Testis (tissue), 3 donors: ENCODE measurements around the gene MPDZ. TPM values are rescaled to one million over a fixed set of nuclear protein-coding genes. Genes with fewer than 3 reads are reported as not detected.

Experiments
- DNase-seq: peaks from one replicate; pipeline ENCODE4 v3.0.0-alpha.2; 2019
- H3K27ac ChIP-seq, 2 donors: fragments of 200-600 bp; sonication (generic); one replicate each; pipeline ENCODE4 v1.5.1; 2019
- H3K27me3 ChIP-seq: fragments of 200-600 bp; sonication (generic); one replicate; pipeline ENCODE4 v1.5.1; 2019
- H3K36me3 ChIP-seq: fragments of 200-600 bp; sonication (generic); one replicate; pipeline ENCODE4 v1.5.1; 2017; ENCODE audit warnings: low read depth; ENCODE audit errors: missing control alignments
- H3K4me1 ChIP-seq: fragments of 200-600 bp; sonication (generic); one replicate; pipeline ENCODE4 v1.5.1; 2019
- H3K4me3 ChIP-seq, 2 donors: fragments of 200-600 bp; sonication (generic); one replicate each; pipeline ENCODE4 v1.5.1; 2017 to 2019
- H3K9me3 ChIP-seq: fragments of 200-600 bp; sonication (generic); one replicate; pipeline ENCODE4 v1.5.1; 2017
- POLR2A ChIP-seq: fragments of 450-650 bp; IDR thresholded peaks from one replicate; pipeline ENCODE4 v1.6.1; 2017; ENCODE audit warnings: antibody characterized with exemption, mild to moderate bottlenecking, moderate library complexity
- WGBS, 2 donors: methylation state at CpG; one replicate each; pipeline ENCODE4 v1.1.5; 2018; 5-methylcytosine and 5-hydroxymethylcytosine counted together
- intact Hi-C: fragments of 100-400 bp; cut with DNase I; formaldehyde crosslinking; loops from one replicate; pipeline ENCODE4 v1.15.1; 2023; ENCODE audit warnings: low total_unique reads
- polyA plus RNA-seq: library from polyadenylated mRNA; stranded (reverse); fragments of 350-450 nt; fragmentation: Illumina TruSeq; extraction: RNeasy Lipid Tissue Mini Kit (QIAGEN cat#74804); gene quantifications from one replicate; pipeline ENCODE4 v1.2.3, GENCODE V29; 2014; ENCODE audit warnings: low read depth, low replicate concordance; ENCODE audit not compliant: insufficient read depth
- total RNA-seq, 2 donors: library from RNA; depleted of rRNA; stranded (reverse); fragments of >200 nt; gene quantifications; one replicate each; pipeline ENCODE4 v1.2.3, GENCODE V29; 2016
- TF ChIP-seq, protein P1 (sequence below), 3 experiments: fragments of 450-650 bp in 2 of 3; fragments of 200-600 bp in 1 of 3; sonication (generic) in 1 of 3; IDR thresholded peaks; one replicate each; pipeline ENCODE4 v1.5.1; 2016 to 2019; ENCODE audit warnings: antibody characterized with exemption in 3 of 3, mild to moderate bottlenecking in 2 of 3, moderate library complexity in 1 of 3

Gene MPDZ
- total and polyA plus RNA-seq, 3 donors from 2014 or later: 25.4 to 42.8 (median 38.2) TPM

DNA sequence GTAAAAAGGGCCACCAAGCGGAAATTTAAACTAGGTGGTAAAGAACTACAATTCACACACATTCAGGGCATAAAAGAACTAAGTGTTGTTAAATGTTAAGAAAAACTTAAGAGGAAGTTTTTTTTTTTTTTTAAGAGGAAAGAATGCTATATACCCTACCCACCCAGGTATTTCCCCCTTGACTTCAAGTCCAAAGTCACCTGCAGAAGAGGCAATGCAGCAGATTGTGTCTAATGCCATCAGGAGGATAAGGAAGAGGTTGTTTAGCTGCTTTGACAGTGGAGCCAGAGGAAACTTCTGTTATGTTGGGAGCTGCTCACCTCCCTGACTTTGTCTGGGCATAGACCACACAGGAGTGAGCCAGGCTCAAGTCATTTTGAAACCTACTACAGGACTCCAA, 69.2 kb downstream of the MPDZ start:
- Histone ChIP-seq H3K36me3 (no peaks in the 10 kb centered on the region), H3K4me1 (no peaks in the 10 kb centered on the region), H3K27ac (no peak overlapping the region), H3K27me3 (no peaks in the 10 kb centered on the region), H3K9me3 (no peaks in the 10 kb centered on the region), H3K4me3 (no peak overlapping the region)
- no peak for DNase-seq
- no peak for TF ChIP-seq POLR2A
- intact Hi-C loops: no loop called here
- 97% methylated on average over 1 of the region's 1 CpG for WGBS, 2 donors

DNA sequence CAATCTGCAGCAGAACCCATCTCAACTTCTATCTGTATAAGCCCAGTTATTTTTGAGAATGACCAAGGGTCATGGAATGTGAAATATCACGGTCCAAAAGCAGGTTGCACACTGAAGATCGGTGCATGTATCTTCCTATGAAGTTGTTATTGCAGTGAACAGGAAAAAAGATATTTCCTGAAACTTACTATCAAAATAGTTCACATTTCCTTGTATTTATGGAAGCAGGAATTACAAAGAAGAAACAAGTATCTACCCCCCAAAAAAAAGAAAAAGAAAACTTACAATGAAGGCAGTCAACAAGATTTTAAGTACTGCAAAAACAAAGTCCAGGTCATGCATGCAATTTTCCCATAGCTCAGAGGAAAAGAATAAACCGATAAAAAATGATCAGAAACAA, 70.0 kb downstream of the MPDZ start:
- intact Hi-C loops: no loop called here
- 69 to 87% methylated on average over 3 of the region's 3 CpGs for WGBS, 2 donors
- no peaks in the 10 kb centered on the region for H3K27me3 ChIP-seq
- no peaks in the 10 kb centered on the region for H3K4me1 ChIP-seq
- no peak for DNase-seq
- TF ChIP-seq, protein P1, sequence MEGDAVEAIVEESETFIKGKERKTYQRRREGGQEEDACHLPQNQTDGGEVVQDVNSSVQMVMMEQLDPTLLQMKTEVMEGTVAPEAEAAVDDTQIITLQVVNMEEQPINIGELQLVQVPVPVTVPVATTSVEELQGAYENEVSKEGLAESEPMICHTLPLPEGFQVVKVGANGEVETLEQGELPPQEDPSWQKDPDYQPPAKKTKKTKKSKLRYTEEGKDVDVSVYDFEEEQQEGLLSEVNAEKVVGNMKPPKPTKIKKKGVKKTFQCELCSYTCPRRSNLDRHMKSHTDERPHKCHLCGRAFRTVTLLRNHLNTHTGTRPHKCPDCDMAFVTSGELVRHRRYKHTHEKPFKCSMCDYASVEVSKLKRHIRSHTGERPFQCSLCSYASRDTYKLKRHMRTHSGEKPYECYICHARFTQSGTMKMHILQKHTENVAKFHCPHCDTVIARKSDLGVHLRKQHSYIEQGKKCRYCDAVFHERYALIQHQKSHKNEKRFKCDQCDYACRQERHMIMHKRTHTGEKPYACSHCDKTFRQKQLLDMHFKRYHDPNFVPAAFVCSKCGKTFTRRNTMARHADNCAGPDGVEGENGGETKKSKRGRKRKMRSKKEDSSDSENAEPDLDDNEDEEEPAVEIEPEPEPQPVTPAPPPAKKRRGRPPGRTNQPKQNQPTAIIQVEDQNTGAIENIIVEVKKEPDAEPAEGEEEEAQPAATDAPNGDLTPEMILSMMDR (IDR thresholded peaks at IDR 0.05): no peak
- TF ChIP-seq POLR2A: no peak
- no peak overlapping the region for H3K4me3 ChIP-seq
- no peaks in the 10 kb centered on the region for H3K9me3 ChIP-seq
- H3K27ac ChIP-seq: no peak overlapping the region
- no peaks in the 10 kb centered on the region for H3K36me3 ChIP-seq

DNA sequence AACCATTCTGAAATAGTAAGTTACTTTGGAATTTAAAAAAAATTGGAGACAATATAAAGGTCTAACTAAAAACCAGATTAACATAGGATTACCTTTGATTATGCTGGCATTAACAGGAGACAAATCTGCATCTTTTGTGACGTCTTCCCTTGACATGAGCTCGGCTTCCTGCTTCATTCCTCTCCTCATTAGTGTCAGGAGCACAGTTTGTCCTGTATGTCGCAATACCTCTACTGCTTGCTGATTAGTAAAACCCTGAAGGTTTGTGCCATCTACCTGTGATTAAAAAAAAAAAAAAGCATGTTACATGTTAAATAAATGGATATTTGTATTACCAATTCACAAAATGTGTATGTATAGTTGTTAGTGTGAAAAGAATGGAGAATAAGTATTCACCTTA, 73.7 kb downstream of the MPDZ start:
- TF ChIP-seq, protein P1 (IDR thresholded peaks at IDR 0.05): no peak
- no peak for TF ChIP-seq POLR2A
- H3K4me1 ChIP-seq: no peaks in the 10 kb centered on the region
- no peaks in the 10 kb centered on the region for H3K27me3 ChIP-seq
- intact Hi-C loops: no loop called here
- DNase-seq: no peak
- no peaks in the 10 kb centered on the region for H3K9me3 ChIP-seq
- no peak overlapping the region for H3K4me3 ChIP-seq
- H3K27ac ChIP-seq: no peak overlapping the region
- WGBS, 2 donors: 88 to 94% methylated on average over 3 of the region's 3 CpGs
- no peaks in the 10 kb centered on the region for H3K36me3 ChIP-seq

DNA sequence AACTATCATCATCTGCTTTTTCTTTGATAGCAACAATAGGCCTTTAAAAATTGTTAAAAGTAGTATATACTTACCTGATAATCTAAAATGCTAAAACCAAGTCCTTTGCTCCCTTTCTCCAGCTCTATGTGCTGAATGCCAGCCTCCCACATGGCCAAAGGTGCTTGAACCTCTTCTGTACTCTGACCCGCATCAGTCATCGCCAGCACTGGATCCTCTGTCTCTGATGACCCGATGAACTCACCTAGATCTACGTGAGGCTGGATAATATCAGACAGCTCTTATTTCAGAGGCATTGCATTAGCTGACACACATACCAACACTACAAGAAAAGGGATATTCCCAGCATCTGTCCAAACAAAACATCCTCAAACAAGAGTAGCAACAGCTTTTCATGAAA, 89.5 kb downstream of the MPDZ start:
- Histone ChIP-seq H3K4me3 (no peak overlapping the region), H3K4me1 (no peaks in the 10 kb centered on the region), H3K27ac (no peak overlapping the region), H3K9me3 (no peaks in the 10 kb centered on the region), H3K36me3 (no peaks in the 10 kb centered on the region), H3K27me3 (no peaks in the 10 kb centered on the region)
- TF ChIP-seq, protein P1 (IDR thresholded peaks at IDR 0.05): no peak
- no peak for TF ChIP-seq POLR2A
- intact Hi-C loops: no loop called here
- 82% methylated on average over 4 of the region's 4 CpGs for WGBS, 2 donors
- DNase-seq: no peak

DNA sequence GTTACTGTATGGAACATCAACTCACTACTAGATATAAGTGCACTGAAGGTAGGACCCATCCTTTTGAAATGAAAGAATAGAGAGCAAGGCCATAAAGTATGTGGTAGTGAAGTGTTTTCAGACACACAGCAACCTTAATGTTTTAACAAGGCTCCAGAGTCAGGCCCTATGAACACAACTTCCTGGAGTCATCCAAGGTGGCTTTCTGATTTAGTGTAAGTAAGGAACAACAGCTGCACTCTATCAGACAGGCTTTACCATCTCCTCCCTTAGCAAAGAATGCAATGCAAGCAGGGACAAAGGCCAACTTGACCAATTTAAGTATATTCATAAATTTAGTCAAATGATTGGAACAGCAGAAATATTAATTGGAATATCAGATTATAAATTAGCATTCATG, 90.1 kb downstream of the MPDZ start:
- no peak for TF ChIP-seq POLR2A
- TF ChIP-seq, protein P1 (IDR thresholded peaks at IDR 0.05): no peak
- Histone ChIP-seq H3K4me1 (no peaks in the 10 kb centered on the region), H3K4me3 (no peak overlapping the region), H3K9me3 (no peaks in the 10 kb centered on the region), H3K36me3 (no peaks in the 10 kb centered on the region), H3K27me3 (no peaks in the 10 kb centered on the region), H3K27ac (no peak overlapping the region)
- intact Hi-C loops: no loop called here
- no peak for DNase-seq
